GM18517 (cell line): ENCODE results near the gene ITM2B.
A peak's percentile ranks its signal among the peaks of the same experiment; 100 is the strongest.

ENCODE experiments used
- ATAC-seq: cut with Tn5 transposase; IDR thresholded peaks from one replicate; pipeline ENCODE4 v1.9.1; 2021; ENCODE audit warnings: mild to moderate bottlenecking, moderate library complexity; ENCODE audit not compliant: unreplicated experiment

ITM2B gene

GRCh38 chr13:48255954-48256353 is 22.9 kb downstream of the ITM2B start:
- no peak for ATAC-seq

- ATAC-seq, result no peak
Observed at GRCh38 chr13:48258002-48258401, 25.0 kb downstream of the ITM2B start.

- ATAC-seq, result no peak
Observed at GRCh38 chr13:48258430-48258829, 25.4 kb downstream of the ITM2B start.

- ATAC-seq, result no peak
Observed at GRCh38 chr13:48260970-48261369, 28.0 kb downstream of the ITM2B start.

- no peak for ATAC-seq
Observed at GRCh38 chr13:48263196-48263595, 30.2 kb downstream of the ITM2B start.

GRCh38 chr13:48264058-48264457 is 31.1 kb downstream of the ITM2B start:
- no peak for ATAC-seq

GRCh38 chr13:48265217-48265815 is 32.3 kb downstream of the ITM2B start:
- ATAC-seq, result peak; percentile 53

- ATAC-seq, result no peak
Observed at GRCh38 chr13:48266150-48266549, 33.1 kb downstream of the ITM2B start.

GRCh38 chr13:48266701-48267639 is 34.0 kb downstream of the ITM2B start:
- ATAC-seq, result no peak

- ATAC-seq, result no peak
Observed at GRCh38 chr13:48268019-48268418, 35.0 kb downstream of the ITM2B start.

GRCh38 chr13:48273346-48273745 is 40.3 kb downstream of the ITM2B start:
- ATAC-seq, result no peak

- no peak for ATAC-seq
Observed at GRCh38 chr13:48275507-48275906, 42.5 kb downstream of the ITM2B start.

- no peak for ATAC-seq
Observed at GRCh38 chr13:48278806-48279205, 45.8 kb downstream of the ITM2B start.

GRCh38 chr13:48281556-48281955 is 48.5 kb downstream of the ITM2B start:
- ATAC-seq, result no peak

GRCh38 chr13:48291730-48292129 is 58.7 kb downstream of the ITM2B start:
- ATAC-seq, result no peak

GRCh38 chr13:48292650-48293049 is 59.6 kb downstream of the ITM2B start:
- ATAC-seq, result no peak

- no peak for ATAC-seq
Observed at GRCh38 chr13:48294653-48295052, 61.6 kb downstream of the ITM2B start.

- no peak for ATAC-seq
Observed at GRCh38 chr13:48295271-48295670, 62.3 kb downstream of the ITM2B start.

- ATAC-seq, result no peak
Observed at GRCh38 chr13:48296528-48296927, 63.5 kb downstream of the ITM2B start.

GRCh38 chr13:48297131-48297786 is 64.3 kb downstream of the ITM2B start:
- no peak for ATAC-seq

- ATAC-seq, result no peak
Observed at GRCh38 chr13:48299591-48299990, 66.6 kb downstream of the ITM2B start.

GRCh38 chr13:48302871-48303358 is 69.9 kb downstream of the ITM2B start:
- no peak for ATAC-seq
